Hair follicle dermal papilla cell (primary cell): ENCODE measurements around the gene DUSP5. TPM values are rescaled to one million over a fixed set of nuclear protein-coding genes. Genes with fewer than 3 reads are reported as not detected.

ENCODE experiments used
- total RNA-seq: library from RNA; depleted of rRNA; stranded (reverse); fragments of >200 nt; gene quantifications from 2 replicates; pipeline ENCODE4 v1.2.3, GENCODE V29; 2012

Gene DUSP5
- total RNA-seq = 9.0 and 10.5 TPM in 2 replicates

GRCh38 chr10:110497438-110498086 lies at the start of gene DUSP5:
Gene DUSP5 (plus strand): TSS chr10:110497907. CDS start chr10:110498122, 215 bp downstream.

Other genes with a start within 250 kb of the DUSP5 start
- 7.8 and 8.3 TPM in 2 replicates for gene SMNDC1, start 193.0 kb upstream of the DUSP5 start, total RNA-seq
- 16.1 and 16.8 TPM in 2 replicates for gene SMC3, start 69.8 kb downstream of the DUSP5 start, total RNA-seq
- gene RBM20, start 146.4 kb downstream of the DUSP5 start, total RNA-seq = 0.12 and 0.16 TPM in 2 replicates